ENCODE measurements around the gene SEMA3E. TPM values are rescaled to one million over a fixed set of nuclear protein-coding genes. Genes with fewer than 3 reads are reported as not detected.

SEMA3E gene
- total RNA-seq, 1 experiment from 2014 or later: 3.6 TPM

DNA sequence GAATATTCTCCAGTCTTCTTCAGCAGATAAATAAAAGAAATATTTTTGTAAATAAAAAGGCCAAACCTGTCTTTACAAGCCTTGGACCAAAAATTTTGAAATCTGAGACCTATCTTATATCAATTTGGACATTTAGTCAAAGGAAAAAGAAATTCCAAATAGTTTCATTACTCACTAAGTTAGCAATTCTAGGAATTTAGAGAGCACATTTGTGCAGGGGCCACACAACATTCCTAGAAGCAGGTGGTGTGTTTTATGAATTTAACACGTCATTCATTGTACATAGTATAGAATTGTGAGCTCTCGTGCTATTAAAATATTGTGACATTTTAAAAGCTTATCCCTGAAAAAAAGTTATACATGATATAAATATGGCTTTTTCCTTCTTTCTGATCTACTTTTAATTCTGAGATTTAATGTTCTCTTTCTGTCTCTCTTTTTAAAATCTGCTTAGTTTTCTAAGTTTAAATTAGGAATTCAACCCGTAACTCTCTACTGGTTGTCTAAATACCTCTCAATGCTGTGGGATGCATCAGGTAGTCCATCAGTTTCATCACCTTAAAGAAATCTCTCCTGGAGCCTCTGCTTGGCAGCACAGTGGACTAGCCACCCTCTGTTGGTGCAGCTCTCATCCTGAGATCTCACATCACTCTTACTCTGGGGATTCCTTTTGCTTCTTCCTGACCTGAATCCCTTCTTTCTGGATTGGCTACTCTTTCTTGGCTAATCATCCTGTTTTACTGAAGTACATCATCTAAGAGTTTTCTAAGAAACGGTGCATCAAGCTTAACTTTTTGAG, 124.5 kb downstream of the SEMA3E start:
- CTCF ChIA-PET: no interaction called here
- no peak overlapping the region for H3K4me3 ChIP-seq (ENCODE audit: low read length)
- H3K4me2 ChIP-seq (ENCODE audit: low read length): peak overlapping the region; percentile 56
- ATAC-seq: peak; percentile 97
- DNase-seq: peak; percentile 85
- H3K9me3 ChIP-seq (ENCODE audit: low read length): no peaks in the 10 kb centered on the region
- BruUV-seq (replicated peaks): no TSS peak
- H2AFZ ChIP-seq (ENCODE audit: low read length): no peak overlapping the region
- no peaks in the 10 kb centered on the region for H3K79me2 ChIP-seq (ENCODE audit: low read length)
- no peaks in the 10 kb centered on the region for H3K27me3 ChIP-seq (ENCODE audit: low read length)
- H3K9me2 ChIP-seq (replicated peaks; ENCODE audit: low read length): no peaks in the 10 kb centered on the region
- no peaks in the 10 kb centered on the region for H3F3A ChIP-seq (ENCODE audit: low read length, unreplicated experiment)
- no peak overlapping the region for H3K27ac ChIP-seq (ENCODE audit: low read length)
- TF ChIP-seq, protein P1, sequence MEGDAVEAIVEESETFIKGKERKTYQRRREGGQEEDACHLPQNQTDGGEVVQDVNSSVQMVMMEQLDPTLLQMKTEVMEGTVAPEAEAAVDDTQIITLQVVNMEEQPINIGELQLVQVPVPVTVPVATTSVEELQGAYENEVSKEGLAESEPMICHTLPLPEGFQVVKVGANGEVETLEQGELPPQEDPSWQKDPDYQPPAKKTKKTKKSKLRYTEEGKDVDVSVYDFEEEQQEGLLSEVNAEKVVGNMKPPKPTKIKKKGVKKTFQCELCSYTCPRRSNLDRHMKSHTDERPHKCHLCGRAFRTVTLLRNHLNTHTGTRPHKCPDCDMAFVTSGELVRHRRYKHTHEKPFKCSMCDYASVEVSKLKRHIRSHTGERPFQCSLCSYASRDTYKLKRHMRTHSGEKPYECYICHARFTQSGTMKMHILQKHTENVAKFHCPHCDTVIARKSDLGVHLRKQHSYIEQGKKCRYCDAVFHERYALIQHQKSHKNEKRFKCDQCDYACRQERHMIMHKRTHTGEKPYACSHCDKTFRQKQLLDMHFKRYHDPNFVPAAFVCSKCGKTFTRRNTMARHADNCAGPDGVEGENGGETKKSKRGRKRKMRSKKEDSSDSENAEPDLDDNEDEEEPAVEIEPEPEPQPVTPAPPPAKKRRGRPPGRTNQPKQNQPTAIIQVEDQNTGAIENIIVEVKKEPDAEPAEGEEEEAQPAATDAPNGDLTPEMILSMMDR (conservative IDR thresholded peaks at IDR 0.05; ENCODE audit: low read depth, low read length): no peak
- no peak for TF ChIP-seq EZH2 (IDR thresholded peaks at IDR 0.05; ENCODE audit: low read length, unreplicated experiment)
- TF ChIP-seq EZH2phosphoT487 (IDR thresholded peaks at IDR 0.05; ENCODE audit: borderline replicate concordance, low read length): no peak
- H3K4me1 ChIP-seq (ENCODE audit: insufficient read depth, low read length): peaks cover 15% of the 10 kb centered on the region
- POLR2A ChIA-PET (ENCODE audit: unreplicated experiment): no interaction called here
- intact Hi-C loops (cut with micrococcal nuclease): loop anchor here (1.0 kb wide), 1 partner anchor 119 kb away; no protein-coding TSS in a partner anchor
- H4K20me1 ChIP-seq (ENCODE audit: low read length): no peaks in the 10 kb centered on the region
- no peaks in the 10 kb centered on the region for H3K36me3 ChIP-seq (ENCODE audit: low read depth, low read length)
- H3K9ac ChIP-seq (ENCODE audit: low read length): no peak overlapping the region

DNA sequence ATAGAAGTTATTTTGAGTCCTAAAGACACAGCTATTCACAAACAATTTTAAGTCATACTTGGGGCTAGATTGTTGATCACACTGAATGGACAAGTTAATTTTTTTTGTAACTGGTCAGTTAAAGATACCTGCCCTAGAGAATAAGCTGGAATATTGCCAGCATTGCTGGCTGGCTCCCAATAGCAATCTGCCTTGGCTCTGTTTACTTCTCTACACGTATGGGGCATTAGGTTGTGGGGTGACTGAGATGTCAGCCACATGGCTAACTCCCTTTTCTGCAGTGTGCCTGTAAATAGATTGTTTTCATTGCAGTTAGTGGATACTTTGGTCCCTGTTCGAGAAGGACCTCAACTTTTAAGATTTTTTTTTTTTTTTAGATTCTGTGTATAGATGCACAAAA, 128.2 kb downstream of the SEMA3E start:
- no peaks in the 10 kb centered on the region for H4K20me1 ChIP-seq (ENCODE audit: low read length)
- no peak overlapping the region for H3K4me3 ChIP-seq (ENCODE audit: low read length)
- H3K4me2 ChIP-seq (ENCODE audit: low read length): no peak overlapping the region
- H3K4me1 ChIP-seq (ENCODE audit: insufficient read depth, low read length): peaks cover 15% of the 10 kb centered on the region
- no peaks in the 10 kb centered on the region for H3K9me3 ChIP-seq (ENCODE audit: low read length)
- ATAC-seq: no peak
- no peaks in the 10 kb centered on the region for H3K27me3 ChIP-seq (ENCODE audit: low read length)
- no peaks in the 10 kb centered on the region for H3K36me3 ChIP-seq (ENCODE audit: low read depth, low read length)
- POLR2A ChIA-PET (ENCODE audit: unreplicated experiment): interaction anchor here (0.6 kb wide), 1 partner anchor 16 kb away, joined by 3 read pairs; no protein-coding TSS in a partner anchor
- BruUV-seq (replicated peaks): no TSS peak
- H2AFZ ChIP-seq (ENCODE audit: low read length): no peak overlapping the region
- intact Hi-C loops (cut with micrococcal nuclease): no loop called here
- H3K79me2 ChIP-seq (ENCODE audit: low read length): no peaks in the 10 kb centered on the region
- H3K9me2 ChIP-seq (replicated peaks; ENCODE audit: low read length): no peaks in the 10 kb centered on the region
- H3K9ac ChIP-seq (ENCODE audit: low read length): no peak overlapping the region
- no peak overlapping the region for H3K27ac ChIP-seq (ENCODE audit: low read length)
- TF ChIP-seq EZH2phosphoT487 (IDR thresholded peaks at IDR 0.05; ENCODE audit: borderline replicate concordance, low read length) (no peak), EZH2 (IDR thresholded peaks at IDR 0.05; ENCODE audit: low read length, unreplicated experiment) (no peak)
- TF ChIP-seq, protein P1 (conservative IDR thresholded peaks at IDR 0.05; ENCODE audit: low read depth, low read length): no peak
- H3F3A ChIP-seq (ENCODE audit: low read length, unreplicated experiment): no peaks in the 10 kb centered on the region
- CTCF ChIA-PET: no interaction called here
- DNase-seq: no peak

DNA sequence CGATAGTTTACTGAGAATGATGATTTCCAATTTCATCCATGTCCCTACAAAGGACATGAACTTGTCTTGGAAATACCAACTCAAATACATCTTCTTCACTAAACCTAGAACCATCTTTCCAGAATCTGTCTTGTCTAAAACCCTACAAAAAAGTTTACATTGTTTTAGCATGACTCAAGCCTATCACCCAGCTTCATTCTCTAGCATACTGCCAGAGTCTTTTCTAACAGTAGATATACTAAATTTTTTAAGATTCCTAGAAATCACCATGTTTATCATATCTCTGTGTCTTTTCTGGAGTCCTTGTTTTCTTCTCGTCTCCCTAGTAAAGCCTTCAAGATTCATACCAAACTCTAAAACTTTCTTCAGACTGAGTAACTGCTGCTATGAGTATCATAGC, 129.7 kb downstream of the SEMA3E start:
- Histone ChIP-seq H3K4me3 (ENCODE audit: low read length) (no peak overlapping the region), H3K9ac (ENCODE audit: low read length) (no peak overlapping the region), H3K27me3 (ENCODE audit: low read length) (no peaks in the 10 kb centered on the region), H3F3A (ENCODE audit: low read length, unreplicated experiment) (no peaks in the 10 kb centered on the region), H3K4me1 (ENCODE audit: insufficient read depth, low read length) (peaks cover 6% of the 10 kb centered on the region), H2AFZ (ENCODE audit: low read length) (no peak overlapping the region), H3K79me2 (ENCODE audit: low read length) (no peaks in the 10 kb centered on the region), H4K20me1 (ENCODE audit: low read length) (no peaks in the 10 kb centered on the region), H3K9me3 (ENCODE audit: low read length) (no peaks in the 10 kb centered on the region), H3K4me2 (ENCODE audit: low read length) (no peak overlapping the region), H3K9me2 (replicated peaks; ENCODE audit: low read length) (no peaks in the 10 kb centered on the region), H3K27ac (ENCODE audit: low read length) (no peak overlapping the region), H3K36me3 (ENCODE audit: low read depth, low read length) (no peaks in the 10 kb centered on the region)
- no TSS peak for BruUV-seq (replicated peaks)
- POLR2A ChIA-PET (ENCODE audit: unreplicated experiment): no interaction called here
- ATAC-seq: no peak
- TF ChIP-seq, protein P1 (conservative IDR thresholded peaks at IDR 0.05; ENCODE audit: low read depth, low read length): no peak
- TF ChIP-seq EZH2phosphoT487 (IDR thresholded peaks at IDR 0.05; ENCODE audit: borderline replicate concordance, low read length) (no peak), EZH2 (IDR thresholded peaks at IDR 0.05; ENCODE audit: low read length, unreplicated experiment) (no peak)
- CTCF ChIA-PET: no interaction called here
- intact Hi-C loops (cut with micrococcal nuclease): no loop called here
- no peak for DNase-seq

Measured in PC-3 (cell line).